ENCODE data around the gene SLC12A6.

GRCh38 chr15:34266751-34267150, 70.8 kb downstream of the SLC12A6 start:
- TF ChIP-seq CTCF (IDR thresholded peaks at IDR 0.05) (no peak), POLR2A (IDR thresholded peaks at IDR 0.05) (no peak)

Measured in lower leg skin (tissue), 3 donors.